HepG2 (cell line): ENCODE data around the gene EIF4E. TPM values are rescaled to one million over a fixed set of nuclear protein-coding genes. Genes with fewer than 3 reads are reported as not detected.

Experiments used
- ATAC-seq: fragments of 200-7000 bp; cut with Tn5 transposase; 3 replicates; pipeline ENCODE4 v1.9.1; 2020; ENCODE audit warnings: mild to moderate bottlenecking, moderate library complexity
- BruUV-seq: library from RNA; stranded (reverse); fragments of 400-500 nt; replicated peaks from 2 replicates; lab custom pipeline; 2021; lab: Mats Ljungman, UMichigan
- CTCF ChIA-PET: fragments of 300-600 bp; formaldehyde crosslinking; extraction: SDS; loops from one replicate; lab custom pipeline; 2021; ENCODE audit warnings: low total read pairs, inconsistent platforms, low intra/inter-chr PET ratio; lab: Yijun Ruan, JAX
- POLR2A ChIA-PET: fragments of 350-600 bp; sonication (Branson Sonifier 250); formaldehyde crosslinking; loops from one replicate; lab custom pipeline; 2020; ENCODE audit warnings: antibody characterized with exemption, inconsistent platforms; lab: Yijun Ruan, JAX
- DNase-seq: peaks from one replicate; pipeline ENCODE4 v3.0.0-alpha.2; 2015; ENCODE audit warnings: low spot score
- FAIRE-seq: peaks from 3 replicates; lab custom pipeline; 2011; peaks lifted over from hg19 to GRCh38; lab: Jason Lieb, UNC
- H2AFZ ChIP-seq: one replicate; pipeline ENCODE4 v1.6.1; 2011; ENCODE audit warnings: low read length, inconsistent platforms
- H3K27ac ChIP-seq: fragments of 300-600 bp; 3 replicates; pipeline ENCODE4 v1.8.0; 2011; ENCODE audit warnings: mixed run types, mild to moderate bottlenecking, mixed read lengths, low read length, inconsistent platforms; ENCODE audit not compliant: insufficient read depth; ENCODE audit errors: extremely low read length
- H3K27me3 ChIP-seq, 2 experiments: fragments of 200-600 bp in 1 of 2; 2 replicates in 1 of 2; 3 replicates in 1 of 2; pipeline versions ENCODE4 v1.6.0 to v1.8.0; 2011; ENCODE audit warnings: low read length in 2 of 2, mild to moderate bottlenecking in 2 of 2, moderate library complexity in 2 of 2, inconsistent platforms in 1 of 2; ENCODE audit not compliant: insufficient read depth in 2 of 2, control insufficient read depth in 1 of 2
- H3K36me3 ChIP-seq, 2 experiments: fragments of 200-600 bp in 1 of 2; replicated peaks in 1 of 2; 2 replicates in 1 of 2; 3 replicates in 1 of 2; pipeline versions ENCODE4 v1.5.1 to v1.8.0; 2011; ENCODE audit warnings: low read length in 2 of 2, inconsistent platforms in 1 of 2; ENCODE audit not compliant: insufficient read depth in 2 of 2, control insufficient read depth in 1 of 2
- H3K4me1 ChIP-seq: 2 replicates; pipeline ENCODE4 v1.5.1; 2012; ENCODE audit warnings: low read length, inconsistent platforms; ENCODE audit not compliant: insufficient read depth
- H3K4me2 ChIP-seq: 2 replicates; pipeline ENCODE4 v1.6.0; 2011; ENCODE audit warnings: low read depth, low read length, inconsistent platforms
- H3K4me3 ChIP-seq, 3 experiments: fragments of 200-600 bp in 1 of 3; sonication (generic), shearing (Covaris generic) in 1 of 3; replicated peaks in 1 of 3; 2 replicates each; pipeline ENCODE4 v1.5.1; 2011 to 2016; ENCODE audit warnings: low read length in 3 of 3, inconsistent platforms in 2 of 3, low read depth in 2 of 3, mild to moderate bottlenecking in 2 of 3, control low read depth in 1 of 3, mixed read lengths in 1 of 3; ENCODE audit not compliant: insufficient read depth in 1 of 3
- H3K79me2 ChIP-seq: one replicate; pipeline ENCODE4 v1.6.1; 2011; ENCODE audit warnings: low read length, inconsistent platforms; ENCODE audit not compliant: insufficient read depth
- H3K9ac ChIP-seq: 2 replicates; pipeline ENCODE4 v1.6.0; 2011; ENCODE audit warnings: mild to moderate bottlenecking, low read depth, low read length, inconsistent platforms; ENCODE audit not compliant: insufficient read depth
- H3K9me3 ChIP-seq: 2 replicates; pipeline ENCODE4 v1.5.1; 2012; ENCODE audit warnings: mild to moderate bottlenecking, low read length
- H4K20me1 ChIP-seq: 2 replicates; pipeline ENCODE4 v1.6.0; 2011; ENCODE audit warnings: inconsistent platforms, mild to moderate bottlenecking, low read length, moderate library complexity; ENCODE audit not compliant: insufficient read depth
- AKAP8 ChIP-seq: sonication (generic); formaldehyde crosslinking; IDR thresholded peaks from 2 replicates; pipeline ENCODE4 v1.5.1; 2020; ENCODE audit warnings: mild to moderate bottlenecking, missing genetic modification reagents
- EZH2 ChIP-seq: conservative IDR thresholded peaks from 2 replicates; pipeline ENCODE4 v1.6.1; 2012; ENCODE audit warnings: mild to moderate bottlenecking, low read depth, low read length, moderate library complexity
- MTA3 ChIP-seq: sonication (generic); formaldehyde crosslinking; IDR thresholded peaks from 2 replicates; pipeline ENCODE4 v1.4.0; 2020; ENCODE audit warnings: missing genetic modification reagents
- NCOA2 ChIP-seq: sonication (generic); formaldehyde crosslinking; IDR thresholded peaks from 2 replicates; pipeline ENCODE4 v1.8.0; 2022; ENCODE audit warnings: inconsistent platforms
- SALL2 ChIP-seq: sonication (generic); formaldehyde crosslinking; IDR thresholded peaks from 2 replicates; pipeline ENCODE4 v1.8.1; 2023; ENCODE audit warnings: mild to moderate bottlenecking, missing genetic modification reagents, inconsistent platforms
- ZFP36L2 ChIP-seq: sonication (generic); formaldehyde crosslinking; IDR thresholded peaks from 2 replicates; pipeline ENCODE4 v1.4.0; 2020; ENCODE audit warnings: missing genetic modification reagents
- ZNF512B ChIP-seq: sonication (generic); formaldehyde crosslinking; IDR thresholded peaks from 2 replicates; pipeline ENCODE4 v1.5.1; 2020; ENCODE audit warnings: missing genetic modification reagents, mild to moderate bottlenecking, borderline replicate concordance
- ZNF749 ChIP-seq: sonication (generic); formaldehyde crosslinking; IDR thresholded peaks from 2 replicates; pipeline ENCODE4 v1.8.0; 2022; ENCODE audit warnings: mild to moderate bottlenecking, missing genetic modification reagents, moderate library complexity, borderline replicate concordance
- WGBS: methylation state at CpG from one replicate; pipeline ENCODE4 v1.1.6; 2017; ENCODE audit warnings: low lambda C conversion rate; 5-methylcytosine and 5-hydroxymethylcytosine counted together
- in situ Hi-C: cut with HindIII; loops from 2 replicates; pipeline ENCODE4 v1.10.0; 2017; ENCODE audit warnings: low pct_unique_long_range_greater_than_20kb; ENCODE audit not compliant: extremely low pct_ligation_motif_present
- intact Hi-C: fragments of 100-400 bp; cut with micrococcal nuclease; formaldehyde crosslinking; loops from one replicate; pipeline ENCODE4 v1.10.0; 2022; ENCODE audit not compliant: unreplicated experiment
- polyA plus RNA-seq, 8 experiments: library from polyadenylated mRNA; depleted of rRNA in 3 of 8; stranded (reverse) in 7 of 8; unstranded in 1 of 8; fragments of >200 nt; fragmentation: Illumina TruSeq in 4 of 8; extraction: Trizol in 4 of 8; gene quantifications; 2 replicates each; pipeline versions ENCODE4 v1.2.1 to v1.2.3, GENCODE V29; 2011 to 2016; ENCODE audit warnings: low read depth in 4 of 8, missing spikeins in 1 of 8, mixed read lengths in 1 of 8; ENCODE audit not compliant: insufficient read depth in 1 of 8
- total RNA-seq, 5 experiments: library from RNA; depleted of rRNA; stranded (reverse); fragments of >200 nt; fragmentation: Illumina TruSeq; extraction: Trizol; gene quantifications; 2 replicates each; pipeline ENCODE4 v1.2.3, GENCODE V29; 2016; ENCODE audit warnings: low read depth in 1 of 5
- TF ChIP-seq, protein P1 (sequence below): sonication (generic); formaldehyde crosslinking; IDR thresholded peaks from 2 replicates; pipeline ENCODE4 v1.5.0; 2020; ENCODE audit warnings: mild to moderate bottlenecking, missing genetic modification reagents, borderline replicate concordance
- TF ChIP-seq, protein P2 (sequence below): sonication (generic); formaldehyde crosslinking; IDR thresholded peaks from 2 replicates; pipeline ENCODE4 v1.8.1; 2023; ENCODE audit warnings: mild to moderate bottlenecking, missing genetic modification reagents
- TF ChIP-seq, protein P3 (sequence below): IDR thresholded peaks from 2 replicates; pipeline ENCODE4 v1.6.1; 2016; ENCODE audit warnings: mild to moderate bottlenecking, missing biosample characterization, missing genetic modification reagents

The EIF4E gene
- total and polyA plus RNA-seq, 2 of the 13 experiments (the other 11 are each of a cell fraction or from before 2014, with no cell fraction given), result 50.8 to 194 TPM

- no peak overlapping the region for H3K4me3 ChIP-seq
- CTCF ChIA-PET, result no interaction called here
- intact Hi-C loops, result no loop called here
- WGBS, result 55% methylated on average over 7 of the region's 7 CpGs
- ATAC-seq (no peak), DNase-seq (no peak), FAIRE-seq (no peak)
- POLR2A ChIA-PET, result no interaction called here
- no peak overlapping the region for H3K9ac ChIP-seq
- no peaks in the 10 kb centered on the region for H3K9me3 ChIP-seq
- no peak for TF ChIP-seq EZH2
- TF ChIP-seq NCOA2 (CRISPR knock-in tag), result no peak
- H3K27me3 ChIP-seq, result no peaks in the 10 kb centered on the region
- no peaks in the 10 kb centered on the region for H4K20me1 ChIP-seq
- H3K4me1 ChIP-seq, result no peaks in the 10 kb centered on the region
- H3K79me2 ChIP-seq, result no peaks in the 10 kb centered on the region
- H3K36me3 ChIP-seq, result no peaks in the 10 kb centered on the region
- in situ Hi-C loops, result no loop called here
- no peak overlapping the region for H3K27ac ChIP-seq
- BruUV-seq, result no TSS peak
- H2AFZ ChIP-seq, result no peak overlapping the region
- no peak overlapping the region for H3K4me2 ChIP-seq
These were observed 48.6 kb upstream of the EIF4E start for GRCh38 chr4:98977557-98977956.

DNA sequence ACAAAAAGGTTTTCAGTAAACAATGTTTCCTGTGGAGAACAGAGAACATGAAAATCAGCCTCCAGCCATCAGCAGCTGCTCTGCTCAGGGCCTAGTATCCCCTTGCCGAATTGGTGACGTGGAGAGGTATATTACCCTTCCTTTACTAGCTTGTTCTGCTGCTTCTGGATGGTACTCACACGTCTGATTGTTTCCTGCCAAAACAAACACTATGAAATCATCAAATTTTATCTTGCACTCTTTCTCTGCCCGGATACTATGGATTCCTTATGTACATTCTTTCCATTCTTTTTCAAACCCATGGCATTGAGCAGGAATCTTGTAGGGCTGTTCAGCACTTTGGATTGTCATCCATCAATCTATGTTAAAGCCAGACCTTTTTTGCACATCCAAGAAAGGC lies 47.8 kb upstream of the EIF4E start:
- H4K20me1 ChIP-seq, result no peaks in the 10 kb centered on the region
- no peak overlapping the region for H3K4me3 ChIP-seq
- no peak for ATAC-seq
- ChIA-PET CTCF (no interaction called here), POLR2A (no interaction called here)
- BruUV-seq, result no TSS peak
- DNase-seq, result no peak
- no peak overlapping the region for H3K9ac ChIP-seq
- no peaks in the 10 kb centered on the region for H3K9me3 ChIP-seq
- no peak overlapping the region for H2AFZ ChIP-seq
- intact Hi-C loops, result no loop called here
- H3K4me1 ChIP-seq, result no peaks in the 10 kb centered on the region
- FAIRE-seq, result no peak
- no peaks in the 10 kb centered on the region for H3K79me2 ChIP-seq
- H3K4me2 ChIP-seq, result no peak overlapping the region
- H3K27me3 ChIP-seq, result no peaks in the 10 kb centered on the region
- H3K27ac ChIP-seq, result no peak overlapping the region
- WGBS, result 12% methylated on average over 4 of the region's 4 CpGs
- H3K36me3 ChIP-seq, result no peaks in the 10 kb centered on the region
- in situ Hi-C loops, result no loop called here
- TF ChIP-seq, protein P1, sequence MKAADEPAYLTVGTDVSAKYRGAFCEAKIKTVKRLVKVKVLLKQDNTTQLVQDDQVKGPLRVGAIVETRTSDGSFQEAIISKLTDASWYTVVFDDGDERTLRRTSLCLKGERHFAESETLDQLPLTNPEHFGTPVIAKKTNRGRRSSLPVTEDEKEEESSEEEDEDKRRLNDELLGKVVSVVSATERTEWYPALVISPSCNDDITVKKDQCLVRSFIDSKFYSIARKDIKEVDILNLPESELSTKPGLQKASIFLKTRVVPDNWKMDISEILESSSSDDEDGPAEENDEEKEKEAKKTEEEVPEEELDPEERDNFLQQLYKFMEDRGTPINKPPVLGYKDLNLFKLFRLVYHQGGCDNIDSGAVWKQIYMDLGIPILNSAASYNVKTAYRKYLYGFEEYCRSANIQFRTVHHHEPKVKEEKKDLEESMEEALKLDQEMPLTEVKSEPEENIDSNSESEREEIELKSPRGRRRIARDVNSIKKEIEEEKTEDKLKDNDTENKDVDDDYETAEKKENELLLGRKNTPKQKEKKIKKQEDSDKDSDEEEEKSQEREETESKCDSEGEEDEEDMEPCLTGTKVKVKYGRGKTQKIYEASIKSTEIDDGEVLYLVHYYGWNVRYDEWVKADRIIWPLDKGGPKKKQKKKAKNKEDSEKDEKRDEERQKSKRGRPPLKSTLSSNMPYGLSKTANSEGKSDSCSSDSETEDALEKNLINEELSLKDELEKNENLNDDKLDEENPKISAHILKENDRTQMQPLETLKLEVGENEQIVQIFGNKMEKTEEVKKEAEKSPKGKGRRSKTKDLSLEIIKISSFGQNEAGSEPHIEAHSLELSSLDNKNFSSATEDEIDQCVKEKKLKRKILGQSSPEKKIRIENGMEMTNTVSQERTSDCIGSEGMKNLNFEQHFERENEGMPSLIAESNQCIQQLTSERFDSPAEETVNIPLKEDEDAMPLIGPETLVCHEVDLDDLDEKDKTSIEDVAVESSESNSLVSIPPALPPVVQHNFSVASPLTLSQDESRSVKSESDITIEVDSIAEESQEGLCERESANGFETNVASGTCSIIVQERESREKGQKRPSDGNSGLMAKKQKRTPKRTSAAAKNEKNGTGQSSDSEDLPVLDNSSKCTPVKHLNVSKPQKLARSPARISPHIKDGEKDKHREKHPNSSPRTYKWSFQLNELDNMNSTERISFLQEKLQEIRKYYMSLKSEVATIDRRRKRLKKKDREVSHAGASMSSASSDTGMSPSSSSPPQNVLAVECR, result no peak
- TF ChIP-seq, protein P2, sequence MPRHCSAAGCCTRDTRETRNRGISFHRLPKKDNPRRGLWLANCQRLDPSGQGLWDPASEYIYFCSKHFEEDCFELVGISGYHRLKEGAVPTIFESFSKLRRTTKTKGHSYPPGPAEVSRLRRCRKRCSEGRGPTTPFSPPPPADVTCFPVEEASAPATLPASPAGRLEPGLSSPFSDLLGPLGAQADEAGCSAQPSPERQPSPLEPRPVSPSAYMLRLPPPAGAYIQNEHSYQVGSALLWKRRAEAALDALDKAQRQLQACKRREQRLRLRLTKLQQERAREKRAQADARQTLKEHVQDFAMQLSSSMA (CRISPR knock-in tag), result no peak
- TF ChIP-seq ZNF749 (CRISPR knock-in tag) (no peak), MTA3 (no peak), AKAP8 (no peak), ZFP36L2 (CRISPR knock-in tag) (no peak), SALL2 (CRISPR knock-in tag) (no peak), ZNF512B (CRISPR knock-in tag) (no peak)
- TF ChIP-seq, protein P3, sequence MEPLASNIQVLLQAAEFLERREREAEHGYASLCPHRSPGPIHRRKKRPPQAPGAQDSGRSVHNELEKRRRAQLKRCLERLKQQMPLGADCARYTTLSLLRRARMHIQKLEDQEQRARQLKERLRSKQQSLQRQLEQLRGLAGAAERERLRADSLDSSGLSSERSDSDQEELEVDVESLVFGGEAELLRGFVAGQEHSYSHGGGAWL (CRISPR knock-in tag), result no peak
